Measurements from ENCODE around the gene ANKRA2.
A peak's percentile ranks its signal among the peaks of the same experiment; 100 is the strongest.
"Not testable (repeated sequence)": the region's sequence is repeated elsewhere in the genome, so short reads cannot be mapped to it uniquely, and the experiment has no call there.

Gene ANKRA2

DNA sequence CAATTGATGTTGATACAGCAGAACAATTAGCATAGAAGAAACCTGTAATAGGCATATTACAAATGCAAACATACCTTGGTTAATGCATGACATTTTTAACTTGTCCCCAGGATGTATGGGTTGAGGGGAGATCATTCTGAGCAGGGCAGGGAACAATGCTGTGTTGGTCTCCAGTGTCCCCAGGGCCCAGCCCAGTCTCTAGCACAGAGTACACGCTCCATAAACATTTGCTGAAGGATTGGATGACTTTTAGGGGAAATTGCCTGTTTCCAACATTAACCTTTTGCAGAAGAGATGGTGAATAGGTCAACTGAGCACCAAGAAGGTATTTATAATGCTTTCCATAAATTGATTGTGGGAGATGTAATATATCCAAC is 20.0 kb downstream of the ANKRA2 start:
- DNase-seq: no peak

DNA sequence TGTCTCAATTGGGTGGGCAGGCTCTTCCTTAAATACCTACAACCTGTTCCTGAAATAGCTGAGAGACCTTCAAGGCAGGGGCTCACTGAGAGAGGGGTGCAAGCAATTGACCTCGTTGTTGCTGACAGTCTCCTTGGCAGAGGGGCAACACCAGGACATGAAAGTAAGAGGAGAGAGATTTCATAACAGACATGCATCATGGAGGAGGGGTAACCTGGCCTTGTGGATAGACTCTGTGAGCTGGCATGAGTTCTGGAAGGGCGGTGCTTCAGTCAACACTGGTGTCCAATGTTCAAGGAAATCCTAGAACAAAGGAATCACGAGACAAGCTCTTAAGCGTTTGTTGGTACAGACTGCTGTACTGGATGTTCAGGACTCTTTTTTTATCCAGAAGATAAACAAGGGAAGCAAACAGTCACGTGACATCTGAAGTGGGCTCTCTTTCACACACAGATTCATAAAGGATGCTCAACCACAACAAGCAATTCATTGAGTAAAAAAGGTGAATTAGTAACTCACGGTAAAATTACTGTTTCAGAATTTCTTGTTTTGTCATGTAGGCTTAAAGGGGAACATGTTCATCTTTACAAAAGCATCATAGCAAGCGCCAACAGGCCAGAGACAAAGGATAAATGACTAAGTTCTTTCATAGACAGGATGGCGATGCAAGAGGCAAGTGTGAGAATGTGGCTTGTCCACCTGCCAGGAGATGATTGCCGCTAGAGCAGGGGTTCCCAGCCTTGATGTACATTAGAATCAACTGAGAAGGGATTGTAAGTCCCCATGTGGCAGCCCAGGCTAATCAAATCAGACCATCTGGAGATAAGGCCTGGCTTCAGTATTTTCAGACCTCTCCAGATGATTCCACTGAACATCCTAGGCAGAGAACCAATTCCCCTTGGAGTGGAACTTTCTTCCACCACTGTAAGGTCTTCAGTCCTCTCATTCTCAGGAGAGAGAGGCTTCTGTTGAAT is 20.7 kb downstream of the ANKRA2 start:
- no peak for DNase-seq

DNA sequence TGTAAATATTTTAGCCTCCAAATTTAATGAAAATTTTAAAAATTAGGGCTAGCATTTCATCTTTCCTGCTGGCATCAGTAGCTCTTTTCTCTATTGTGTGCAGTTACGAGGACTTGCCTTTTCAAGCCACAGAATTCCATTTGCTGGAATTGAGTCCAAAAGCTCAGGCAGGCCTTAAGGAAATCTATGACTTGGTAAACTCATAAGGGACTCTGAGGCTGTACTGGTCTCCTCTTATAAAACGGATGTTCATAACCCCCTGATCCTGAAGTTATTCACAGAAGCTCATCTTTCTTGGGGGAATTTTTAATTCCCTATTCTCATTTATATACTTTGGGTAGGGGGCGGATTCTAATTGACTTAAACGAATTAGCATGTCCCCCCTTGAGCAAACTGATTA is 23.4 kb downstream of the ANKRA2 start:
- DNase-seq: no peak

DNA sequence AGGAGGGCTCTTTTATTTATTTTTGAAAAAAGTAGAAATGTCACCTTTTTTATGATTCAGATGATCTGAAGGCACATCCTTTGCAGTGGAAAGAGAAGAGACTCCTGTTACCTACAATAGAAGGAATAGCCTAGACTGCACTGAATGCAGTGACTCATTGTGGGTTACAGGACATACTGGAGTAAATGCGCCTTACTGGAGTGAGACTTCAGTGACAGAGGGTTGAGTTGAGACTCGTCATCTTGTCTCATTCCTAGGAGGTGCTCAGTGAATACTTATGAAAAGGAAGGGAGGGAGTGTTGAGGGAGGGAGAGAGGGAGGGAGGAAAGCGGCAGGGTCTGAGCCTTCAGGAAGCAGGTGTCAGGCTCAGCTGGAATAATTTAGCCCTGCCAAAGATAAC is 25.2 kb downstream of the ANKRA2 start:
- DNase-seq: no peak

DNA sequence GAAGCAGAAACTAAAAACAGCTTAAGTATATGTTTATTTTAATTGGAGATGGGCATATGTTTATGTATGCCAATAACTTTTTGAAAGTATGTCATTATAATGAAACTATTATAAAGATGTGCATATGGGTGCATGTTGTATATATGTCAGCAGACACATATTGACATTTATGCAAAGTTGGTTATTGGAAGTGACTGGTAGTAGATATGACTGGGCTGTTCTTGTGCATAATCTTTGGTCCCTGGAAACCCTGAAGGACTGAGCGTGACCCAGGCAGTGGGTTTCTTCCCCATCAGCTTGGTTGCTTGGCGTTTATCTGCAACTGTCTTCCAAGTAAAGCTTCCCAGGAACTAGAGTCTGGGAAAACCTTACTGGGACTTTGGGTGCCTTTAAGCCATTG is 25.7 kb downstream of the ANKRA2 start:
- no peak for DNase-seq

DNA sequence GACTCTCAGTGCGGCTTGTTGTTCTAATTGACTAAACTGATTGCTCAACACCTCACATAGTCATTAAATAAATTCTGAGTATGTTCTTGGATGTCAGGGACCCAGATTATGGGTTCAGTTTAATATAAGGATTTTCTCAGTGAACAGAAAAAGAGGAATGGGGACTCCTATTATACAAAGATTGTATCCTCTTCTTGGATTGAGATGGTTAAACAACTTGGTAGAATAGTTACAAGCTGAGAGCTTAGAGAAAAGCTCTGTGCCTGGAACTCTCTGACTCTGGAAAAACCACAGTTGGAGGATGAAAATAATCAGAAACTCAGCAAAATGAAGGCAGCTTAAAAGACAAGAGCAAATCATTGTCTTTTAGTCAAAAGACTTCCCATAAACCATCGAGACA is 30.5 kb downstream of the ANKRA2 start:
- DNase-seq: no peak

DNA sequence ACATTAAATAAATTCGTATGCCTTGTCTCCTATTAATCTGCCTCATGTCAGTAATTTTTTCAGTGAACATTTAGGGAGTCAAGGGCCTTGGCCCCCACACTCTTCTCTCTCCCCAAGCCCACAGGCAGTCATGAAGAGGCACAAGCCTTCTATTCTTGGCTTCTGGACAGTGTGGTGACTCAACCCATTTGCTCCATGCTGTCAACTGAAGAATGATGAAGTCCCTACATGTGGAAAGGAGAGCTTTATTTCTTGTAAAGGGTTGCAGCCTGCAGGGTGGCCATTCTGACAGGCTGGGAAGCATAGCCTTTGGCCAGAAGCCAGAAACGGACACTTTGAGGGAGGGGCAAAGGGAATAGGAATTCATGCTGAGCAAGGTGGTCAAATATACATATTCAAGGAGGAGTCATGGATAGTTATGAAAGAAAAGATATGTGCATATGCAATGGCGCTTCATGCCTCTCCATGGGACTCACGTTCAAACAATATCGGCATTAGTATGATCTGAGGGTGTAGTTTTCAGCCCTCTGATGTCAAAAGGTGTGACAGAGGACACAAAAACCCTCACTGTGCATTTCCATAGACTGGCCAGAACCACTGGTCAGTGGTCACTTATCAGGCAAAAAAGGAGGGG is 31.3 kb downstream of the ANKRA2 start:
- no peak for DNase-seq

DNA sequence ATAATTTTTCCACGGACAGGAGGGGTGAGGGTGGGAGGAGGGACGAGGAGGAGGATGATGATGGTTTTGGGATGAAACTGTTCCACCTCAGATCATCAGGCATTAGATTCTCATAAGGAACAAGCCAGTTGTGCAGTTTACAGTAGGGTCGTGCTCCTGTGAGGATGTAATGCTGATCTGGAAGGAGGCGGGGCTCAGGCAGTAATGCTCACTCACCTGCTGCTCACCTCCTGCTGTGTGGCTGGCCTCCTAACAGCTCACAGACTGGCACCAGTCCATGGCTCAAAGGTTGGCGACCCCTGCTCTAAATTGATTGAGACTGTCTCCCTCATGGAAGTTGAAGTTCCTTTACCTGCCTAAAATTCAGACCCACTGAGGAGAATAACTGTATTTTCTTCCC is 33.2 kb downstream of the ANKRA2 start:
- DNase-seq: no peak

DNA sequence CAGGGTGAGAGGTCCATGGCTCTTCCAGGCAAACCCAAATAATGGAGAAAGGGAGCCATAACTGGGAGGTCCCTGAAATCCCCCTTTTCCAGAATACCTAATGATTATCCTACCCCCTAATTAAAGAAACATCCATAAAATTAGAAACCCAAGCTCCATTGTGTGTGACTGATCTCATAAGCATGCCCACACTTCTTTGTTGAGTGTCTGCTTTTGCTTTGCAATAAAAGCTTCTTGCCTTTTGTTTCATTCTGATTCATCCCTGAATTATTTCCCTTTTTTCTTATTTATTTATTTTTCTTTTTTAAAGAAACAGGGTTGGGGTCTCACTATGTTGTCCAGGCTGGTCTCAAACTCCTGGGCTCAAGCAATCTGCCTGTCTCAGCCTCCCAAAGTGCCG is 34.1 kb downstream of the ANKRA2 start:
- no peak for DNase-seq

DNA sequence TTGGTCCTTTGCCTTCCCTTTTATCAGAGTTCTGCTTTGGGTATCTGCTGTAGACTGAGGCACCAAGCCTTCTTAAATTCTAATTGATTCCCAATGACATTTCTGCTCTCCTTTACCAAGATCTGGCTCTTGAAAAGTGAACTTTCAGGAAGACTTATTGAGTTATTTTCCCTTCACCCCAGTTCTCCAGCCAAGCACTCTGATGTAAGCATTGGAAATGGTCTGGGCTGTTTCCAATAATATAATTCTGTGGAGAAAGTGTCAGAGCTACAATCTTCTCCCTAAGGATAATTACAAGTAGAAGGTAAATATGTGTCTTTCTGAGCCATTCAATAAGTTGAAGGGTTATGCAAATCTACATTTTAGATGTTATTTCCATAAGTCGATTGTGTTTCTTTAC is 36.4 kb downstream of the ANKRA2 start:
- DNase-seq: no peak

DNA sequence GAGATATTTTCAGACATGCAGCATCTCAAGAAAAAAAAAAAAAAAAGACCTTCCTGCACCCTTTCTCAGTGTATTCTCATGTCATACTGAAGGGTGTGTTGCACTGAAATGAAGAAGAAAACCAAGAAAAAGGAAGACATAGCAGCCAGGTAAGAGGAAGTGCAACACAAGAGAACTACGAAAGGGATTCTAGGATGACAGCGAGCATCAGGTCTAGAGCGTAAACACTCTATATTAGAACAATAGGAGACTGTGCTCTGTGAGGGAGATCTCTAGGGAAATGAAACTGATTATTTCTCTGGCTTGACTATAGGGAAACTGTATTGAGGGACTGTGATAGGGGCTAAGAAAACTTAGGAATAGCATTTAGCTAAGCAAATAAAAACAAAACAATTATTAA is 37.2 kb downstream of the ANKRA2 start:
- DNase-seq: no peak

DNA sequence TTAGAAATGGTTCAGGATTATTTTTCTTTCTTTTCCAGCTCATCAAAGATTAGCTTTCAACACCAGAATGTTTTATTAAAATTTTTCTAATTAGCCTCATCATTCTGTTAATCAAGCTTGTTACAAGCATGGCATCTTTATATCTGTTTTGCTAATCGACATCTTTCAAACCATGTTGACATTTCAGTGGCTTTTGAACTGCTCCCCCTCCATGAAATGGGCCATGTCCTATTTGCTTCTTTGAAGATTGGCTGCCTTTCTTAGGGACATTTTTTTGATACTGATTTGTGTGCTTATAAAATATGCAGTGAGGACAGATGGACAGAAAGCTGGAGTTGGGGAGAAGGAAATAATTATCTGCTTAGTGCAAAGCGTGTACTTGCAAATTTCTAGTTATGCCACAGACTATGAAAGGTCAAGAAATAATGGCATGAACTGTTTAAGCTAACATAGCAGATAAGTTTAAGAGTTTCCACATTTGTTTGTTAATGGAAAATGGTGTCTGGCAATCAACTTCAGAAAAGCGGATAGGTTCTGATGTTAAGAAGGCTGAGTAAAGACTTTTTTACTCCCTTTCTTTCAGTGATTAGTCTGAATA is 39.7 kb downstream of the ANKRA2 start:
- DNase-seq: no peak

DNA sequence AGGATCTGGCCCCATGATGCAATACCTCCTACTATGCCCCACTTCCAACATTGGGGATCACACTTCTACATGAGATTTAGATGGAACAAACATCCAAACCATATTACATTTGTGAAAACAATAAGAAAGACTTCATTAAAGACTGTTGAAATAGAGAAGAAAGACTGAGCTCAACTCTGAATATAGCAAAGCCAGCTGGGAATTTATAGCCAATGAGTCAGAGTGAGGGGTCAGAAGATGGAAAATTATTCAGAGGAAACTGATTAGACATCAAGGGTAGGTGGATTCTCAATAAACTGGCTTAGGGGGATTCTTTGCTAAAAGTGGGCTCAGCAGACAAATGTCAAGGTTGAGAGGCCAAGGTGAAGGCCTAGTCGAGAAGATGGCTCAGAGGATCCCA is 41.6 kb downstream of the ANKRA2 start:
- DNase-seq: no peak

DNA sequence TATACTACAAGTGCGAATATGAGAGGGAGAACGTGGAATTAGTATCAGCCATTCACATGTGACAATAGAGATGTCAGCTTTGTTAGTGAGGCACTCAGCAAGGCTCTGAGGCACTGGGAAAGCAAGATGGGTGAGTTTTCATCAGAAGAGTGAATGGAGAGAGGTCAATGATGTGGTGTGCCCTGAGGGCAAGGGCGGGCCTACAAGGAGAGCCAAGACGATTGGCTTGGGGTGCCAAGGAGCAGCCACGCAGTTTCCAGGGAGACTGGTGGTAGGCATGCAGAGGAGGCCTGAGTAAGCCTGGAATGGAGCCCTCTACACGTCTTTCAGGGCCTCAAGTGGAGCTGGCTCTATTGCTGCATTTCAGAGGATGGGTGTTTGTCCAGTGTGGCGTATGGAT is 42.5 kb downstream of the ANKRA2 start:
- no peak for DNase-seq

DNA sequence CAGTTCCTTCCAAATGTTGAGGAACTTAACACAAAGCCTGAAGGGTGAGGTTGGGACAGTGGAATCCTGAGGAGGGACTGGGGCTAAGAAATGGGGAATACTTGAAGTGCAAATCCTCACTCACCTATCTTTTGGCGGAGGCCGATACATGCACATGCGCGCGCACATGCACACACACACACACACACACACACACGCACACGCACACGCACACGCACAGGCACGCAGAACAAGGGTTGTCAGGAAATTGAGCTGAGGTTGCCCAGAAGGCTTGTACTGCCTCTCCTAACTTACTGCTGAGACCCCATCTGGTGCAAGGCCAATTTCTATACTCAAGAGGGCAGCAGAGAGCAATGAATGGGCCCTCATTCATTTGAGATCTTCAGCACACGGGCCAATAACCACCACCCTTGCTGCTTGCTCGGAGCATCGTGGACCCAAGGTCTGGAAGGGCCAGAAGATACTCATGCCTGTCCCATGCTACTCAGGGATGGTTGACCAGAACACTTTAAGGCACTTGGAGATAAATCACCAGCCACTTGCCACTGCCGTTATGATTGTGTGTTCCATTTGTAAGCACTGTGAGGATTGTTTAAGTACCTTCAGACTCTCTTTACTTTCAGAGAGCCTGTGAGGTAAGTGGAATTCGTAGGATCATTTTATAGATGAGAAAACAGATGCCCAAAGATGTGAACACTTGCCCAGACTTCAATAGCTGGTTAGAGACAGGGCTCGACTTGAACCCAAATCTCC is 45.7 kb downstream of the ANKRA2 start:
- DNase-seq: peak; percentile 68

DNA sequence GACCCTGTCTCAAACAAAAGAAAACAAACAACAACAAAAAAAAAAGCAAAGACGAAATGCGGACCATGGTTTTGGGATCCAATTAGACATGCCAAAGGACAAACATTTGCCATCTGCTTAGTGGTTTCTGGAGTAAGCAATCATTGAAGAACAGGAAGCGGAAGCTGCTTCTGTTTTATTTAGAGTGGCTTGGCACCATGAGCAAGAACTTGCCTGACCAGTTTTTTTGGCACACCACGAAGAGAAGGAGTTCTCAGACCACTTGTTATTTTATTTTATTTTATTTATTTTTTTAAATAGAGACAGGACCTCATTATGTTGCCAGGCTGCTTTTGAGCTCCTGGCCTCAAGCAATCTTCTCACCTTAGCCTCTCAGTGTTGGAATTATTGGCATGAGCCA is 50.2 kb downstream of the ANKRA2 start:
- no peak for DNase-seq

DNA sequence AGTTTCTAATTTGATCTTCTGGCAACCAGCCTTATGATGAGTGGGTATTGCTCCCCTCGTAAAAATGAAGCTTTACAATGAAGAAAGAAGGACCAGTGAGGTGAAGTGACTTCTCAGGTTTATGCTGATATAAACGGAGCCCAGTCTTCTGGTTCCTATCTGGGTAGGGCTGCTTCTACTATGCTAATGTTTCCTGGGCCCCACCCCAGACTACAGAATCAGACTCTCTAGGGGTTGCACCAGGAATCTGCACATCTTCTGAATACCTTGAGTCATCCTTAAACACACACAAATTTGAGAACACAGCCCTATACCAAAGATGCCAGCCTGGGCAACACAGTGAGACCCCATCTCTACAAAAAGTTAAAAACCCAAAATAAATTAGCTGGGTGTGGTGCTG is 51.0 kb downstream of the ANKRA2 start:
- DNase-seq: no peak

DNA sequence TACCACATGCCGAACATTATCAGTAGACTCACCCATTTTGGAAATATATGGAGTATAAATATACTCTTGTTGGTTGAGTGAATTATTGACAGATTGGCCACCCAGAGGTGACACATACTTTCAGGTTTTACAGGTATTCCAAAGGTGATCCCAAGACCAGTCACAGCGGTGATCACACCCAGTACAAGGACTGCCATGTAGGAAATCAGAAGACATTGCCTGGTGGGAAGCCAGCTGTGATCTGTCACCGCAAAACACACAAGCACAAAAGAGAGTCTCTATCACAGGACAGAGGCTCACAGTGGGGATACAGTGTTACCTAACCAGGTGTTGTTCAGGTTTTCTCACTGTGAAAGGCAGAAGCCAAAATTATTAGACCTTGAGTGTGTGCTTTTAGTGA is 51.4 kb downstream of the ANKRA2 start:
- DNase-seq: no peak

DNA sequence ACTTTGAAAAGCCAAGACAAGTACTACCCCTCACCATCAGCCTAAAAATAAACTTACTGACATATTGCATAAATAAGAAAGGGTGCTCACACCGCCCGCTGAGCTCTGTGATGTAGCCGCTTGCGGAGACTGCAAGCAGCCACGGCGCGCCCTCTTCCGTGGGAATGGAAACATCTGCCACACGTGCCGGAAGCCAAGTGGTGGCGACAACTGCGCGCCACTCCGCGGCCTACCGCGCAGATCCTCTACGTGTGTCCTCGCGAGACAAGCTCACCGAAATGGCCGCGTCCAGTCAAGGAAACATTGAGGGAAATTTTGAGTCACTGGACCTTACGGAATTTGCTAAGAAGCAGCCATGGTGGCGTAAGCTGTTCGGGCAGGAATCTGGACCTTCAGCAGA is 56.9 kb downstream of the ANKRA2 start:
- DNase-seq: not testable (repeated sequence)

DNA sequence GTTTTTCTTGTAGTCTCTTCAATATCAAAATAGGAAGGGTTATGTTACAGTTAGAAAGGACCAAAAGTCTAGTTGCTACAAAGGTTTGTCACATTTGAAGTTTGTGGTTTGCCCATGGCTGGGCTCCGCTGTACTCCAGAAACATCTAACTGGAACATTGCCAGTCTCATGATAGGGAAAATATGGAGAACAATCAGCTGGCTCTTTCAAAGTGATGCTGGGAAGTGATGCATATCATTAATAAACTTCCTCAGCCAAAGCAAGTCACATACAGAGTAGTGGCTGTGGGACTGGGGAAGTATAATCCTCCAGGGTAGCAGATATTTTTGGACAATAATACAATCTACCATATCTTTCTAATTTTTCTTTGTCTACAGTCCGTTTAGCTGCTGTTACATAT is 58.4 kb downstream of the ANKRA2 start:
- DNase-seq: no peak

DNA sequence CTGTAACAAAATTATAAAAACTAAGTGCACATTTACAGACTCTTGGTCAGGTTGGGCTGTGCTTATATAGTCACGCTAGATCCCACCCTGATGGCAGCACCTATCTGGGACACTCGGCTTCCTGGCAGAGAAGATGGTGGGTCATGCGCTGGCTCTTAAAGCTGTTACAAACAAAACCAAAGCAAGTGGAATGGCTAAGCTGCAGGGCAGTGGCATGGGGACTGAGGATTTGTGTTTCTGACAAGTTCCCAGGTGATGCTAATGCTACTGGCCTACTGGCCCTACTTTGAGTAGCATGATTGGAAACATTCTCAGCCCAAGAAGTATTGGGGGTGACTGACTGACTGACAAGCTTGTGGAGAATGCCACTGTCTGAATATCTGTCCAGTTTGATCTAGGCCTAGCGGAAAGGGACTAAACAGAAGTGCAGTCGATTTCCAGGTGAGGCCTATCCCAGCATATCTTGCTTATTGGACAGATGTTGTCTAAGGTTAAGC is 58.9 kb downstream of the ANKRA2 start:
- DNase-seq: no peak

All from NCI-H2227 treated with DMSO at 0.1 percent for 48 hours (cell line).